ENCODE measurements around the gene MACF1. TPM values are rescaled to one million over a fixed set of nuclear protein-coding genes. Genes with fewer than 3 reads are reported as not detected.

The MACF1 gene
- total and polyA plus RNA-seq, 2 donors from 2014 or later = 65.7 to 387 TPM

- intact Hi-C loops (cut with DNase I) = no loop called here
- Histone ChIP-seq H3K4me1 (ENCODE audit: control insufficient read depth in 2 of 3, insufficient read depth in 2 of 3, low read depth in 1 of 3, low read length in 3 of 3) (peaks cover 0 to 3% (median 0%) of the 10 kb centered on the region in 3 donors), H3K27ac (ENCODE audit: low read depth in 2 of 2, low read length in 2 of 2) (no peak overlapping the region), H3K9me3 (ENCODE audit: control insufficient read depth in 2 of 3, insufficient read depth in 1 of 3, low read length in 3 of 3) (no peaks in the 10 kb centered on the region), H3K36me3 (ENCODE audit: control insufficient read depth in 2 of 3, insufficient read depth in 3 of 3, low read length in 3 of 3) (no peaks in the 10 kb centered on the region), H3K4me3 (ENCODE audit: low read length in 3 of 3) (no peak overlapping the region), H3K27me3 (ENCODE audit: control insufficient read depth, insufficient read depth, low read length) (no peaks in the 10 kb centered on the region), H3K9ac (ENCODE audit: low read length in 3 of 3) (no peak overlapping the region)
- FAIRE-seq (no peak), DNase-seq (peak in 2 of 5 donors; percentile 31 to 58)
- no peak for TF ChIP-seq CTCF (IDR thresholded peaks at IDR 0.05; ENCODE audit: borderline replicate concordance, extremely low read depth, insufficient read depth)
Observed at GRCh38 chr1:39507230-39507928, 302.9 kb downstream of the MACF1 start.

GRCh38 chr1:39508266-39508665 lies 303.8 kb downstream of the MACF1 start:
- Histone ChIP-seq H3K36me3 (ENCODE audit: control insufficient read depth in 2 of 3, insufficient read depth in 3 of 3, low read length in 3 of 3) (no peaks in the 10 kb centered on the region), H3K27me3 (ENCODE audit: control insufficient read depth, insufficient read depth, low read length) (no peaks in the 10 kb centered on the region), H3K4me1 (ENCODE audit: control insufficient read depth in 2 of 3, insufficient read depth in 2 of 3, low read depth in 1 of 3, low read length in 3 of 3) (peaks cover 0 to 3% (median 0%) of the 10 kb centered on the region in 3 donors), H3K4me3 (ENCODE audit: low read length in 3 of 3) (no peak overlapping the region), H3K9ac (ENCODE audit: low read length in 3 of 3) (no peak overlapping the region), H3K9me3 (ENCODE audit: control insufficient read depth in 2 of 3, insufficient read depth in 1 of 3, low read length in 3 of 3) (no peaks in the 10 kb centered on the region), H3K27ac (ENCODE audit: low read depth in 2 of 2, low read length in 2 of 2) (no peak overlapping the region)
- TF ChIP-seq CTCF (IDR thresholded peaks at IDR 0.05; ENCODE audit: borderline replicate concordance, extremely low read depth, insufficient read depth) = no peak
- intact Hi-C loops (cut with DNase I) = no loop called here
- DNase-seq = no peak
- FAIRE-seq = no peak

GRCh38 chr1:39508857-39509305 lies 304.4 kb downstream of the MACF1 start:
- intact Hi-C loops (cut with DNase I) = no loop called here
- H3K9ac ChIP-seq (ENCODE audit: low read length in 3 of 3) = no peak overlapping the region
- H3K27ac ChIP-seq (ENCODE audit: low read depth in 2 of 2, low read length in 2 of 2) = no peak overlapping the region
- no peaks in the 10 kb centered on the region for H3K27me3 ChIP-seq (ENCODE audit: control insufficient read depth, insufficient read depth, low read length)
- FAIRE-seq (no peak), DNase-seq (peak in 1 of 5 donors; percentile 57)
- no peak for TF ChIP-seq CTCF (IDR thresholded peaks at IDR 0.05; ENCODE audit: borderline replicate concordance, extremely low read depth, insufficient read depth)
- H3K36me3 ChIP-seq (ENCODE audit: control insufficient read depth in 2 of 3, insufficient read depth in 3 of 3, low read length in 3 of 3) = no peaks in the 10 kb centered on the region
- H3K4me1 ChIP-seq (ENCODE audit: control insufficient read depth in 2 of 3, insufficient read depth in 2 of 3, low read depth in 1 of 3, low read length in 3 of 3) = peaks cover 0 to 3% (median 0%) of the 10 kb centered on the region in 3 donors
- no peak overlapping the region for H3K4me3 ChIP-seq (ENCODE audit: low read length in 3 of 3)
- H3K9me3 ChIP-seq (ENCODE audit: control insufficient read depth in 2 of 3, insufficient read depth in 1 of 3, low read length in 3 of 3) = no peaks in the 10 kb centered on the region

All from kidney (tissue), 14 donors.